Left cardiac atrium (tissue), 4 donors: ENCODE results near the gene MTERF4. TPM values are rescaled to one million over a fixed set of nuclear protein-coding genes. Genes with fewer than 3 reads are reported as not detected.
"Not testable (repeated sequence)": the region's sequence is repeated elsewhere in the genome, so short reads cannot be mapped to it uniquely, and the experiment has no call there.

Experiments
- ATAC-seq, 2 donors: fragments of 200-7000 bp; cut with Tn5 transposase; one replicate each; pipeline ENCODE4 v1.9.1; 2020; ENCODE audit warnings: mild to moderate bottlenecking in 2 of 2, moderate library complexity in 2 of 2
- DNase-seq: peaks from one replicate; pipeline ENCODE4 v3.0.0-alpha.2; 2020
- intact Hi-C, 2 donors: fragments of 100-400 bp; cut with DNase I; formaldehyde crosslinking; loops; one replicate each; pipeline versions ENCODE4 v1.14.1 to v1.15.1; 2022 to 2023
- total RNA-seq, 2 donors: library from RNA; stranded (reverse); fragmentation: NEBNext Ultra II Directional; extraction: Animal tissue kit (Norgen Biotek cat#: 25700); gene quantifications; one replicate each; pipeline ENCODE4 v1.2.1, GENCODE V29; 2021
- donor health status: DM: no; HTN: yes; CAD: no.
- donor health status: DM: no; HTN: yes; CAD: no; lungs with severe emphysema.
- donor health status: DM: yes; HTN: yes; CAD: no.
- donor health status: Dilated cardiomyopathy.

The MTERF4 gene
- total RNA-seq, 2 donors from 2014 or later, result 19.1 to 21.7 TPM

GRCh38 chr2:241095594-241096290 is 6.3 kb downstream of the MTERF4 start:
- no peak for DNase-seq
- intact Hi-C loops, result no loop called here
- ATAC-seq, result no peak

GRCh38 chr2:241094924-241095420 is 7.1 kb downstream of the MTERF4 start:
- intact Hi-C loops, result no loop called here
- DNase-seq (no peak), ATAC-seq (no peak)

GRCh38 chr2:241094172-241094571 is 7.9 kb downstream of the MTERF4 start:
- DNase-seq (no peak), ATAC-seq (no peak)
- intact Hi-C loops, result no loop called here

GRCh38 chr2:241093133-241093781 is 8.8 kb downstream of the MTERF4 start:
- ATAC-seq, intact Hi-C loops, DNase-seq: not testable (repeated sequence)

- ATAC-seq (no peak), DNase-seq (no peak)
- intact Hi-C loops, result no loop called here
Measured at GRCh38 chr2:241092677-241093076, 9.4 kb downstream of the MTERF4 start.

GRCh38 chr2:241091734-241092445 is 10.2 kb downstream of the MTERF4 start:
- DNase-seq, result no peak
- intact Hi-C loops, result no loop called here
- no peak for ATAC-seq

GRCh38 chr2:241091201-241091600 is 10.9 kb downstream of the MTERF4 start:
- intact Hi-C loops, result no loop called here
- no peak for ATAC-seq
- no peak for DNase-seq

GRCh38 chr2:241088791-241089732 is 13.0 kb downstream of the MTERF4 start:
- ATAC-seq (no peak), DNase-seq (no peak)
- intact Hi-C loops, result no loop called here

- DNase-seq (no peak), ATAC-seq (no peak)
- intact Hi-C loops, result no loop called here
Measured at GRCh38 chr2:241088376-241088775, 13.7 kb downstream of the MTERF4 start.

GRCh38 chr2:241087420-241088268 is 14.4 kb downstream of the MTERF4 start:
- no peak for ATAC-seq
- no peak for DNase-seq
- intact Hi-C loops, result no loop called here

GRCh38 chr2:241084856-241085444 is 17.1 kb downstream of the MTERF4 start:
- DNase-seq (no peak), ATAC-seq (no peak)
- intact Hi-C loops, result no loop called here

- intact Hi-C loops, result no loop called here
- DNase-seq (no peak), ATAC-seq (no peak)
Measured at GRCh38 chr2:241083091-241083415, 19.0 kb downstream of the MTERF4 start.

- no peak for DNase-seq
- no peak for ATAC-seq
- intact Hi-C loops, result no loop called here
Measured at GRCh38 chr2:241082341-241083090, 19.6 kb downstream of the MTERF4 start.

- ATAC-seq (peak in 1 of 2 donors; percentile 10), DNase-seq (no peak)
- intact Hi-C loops, result no loop called here
Measured at GRCh38 chr2:241081643-241082340, 20.3 kb downstream of the MTERF4 start.

GRCh38 chr2:241081190-241081642 is 20.9 kb downstream of the MTERF4 start:
- no peak for DNase-seq
- intact Hi-C loops, result no loop called here
- ATAC-seq, result no peak

GRCh38 chr2:241080405-241081189 is 21.5 kb downstream of the MTERF4 start:
- intact Hi-C loops, result no loop called here
- DNase-seq (no peak), ATAC-seq (no peak)
